KG1 (cell line): ENCODE data around the gene STOM.

Source experiments
- DNase-seq: peaks from one replicate; lab custom pipeline; 2025; lab: John Stamatoyannopoulos, UW

The STOM gene

DNA sequence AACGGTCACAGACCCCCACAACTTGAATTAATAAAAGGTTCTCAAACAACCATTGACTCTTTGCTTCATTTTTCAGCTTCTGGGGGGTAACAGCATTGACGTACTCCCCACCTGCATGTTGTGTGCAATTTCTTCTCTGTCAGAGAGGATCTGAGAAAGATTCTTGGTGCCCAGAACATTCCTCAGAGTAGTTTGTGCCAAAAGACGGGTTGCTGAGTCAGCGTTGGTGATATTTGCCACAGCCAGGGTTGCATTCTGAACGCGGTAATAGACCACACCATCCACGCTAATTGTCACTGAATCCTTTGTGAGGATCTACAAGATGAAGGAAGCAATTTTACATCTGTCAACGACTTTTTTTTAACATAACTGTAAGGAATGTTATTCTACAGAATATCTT, 21.0 kb downstream of the STOM start:
- no peak for DNase-seq

GRCh38 chr9:121348221-121348620, 21.8 kb downstream of the STOM start:
- DNase-seq = no peak

- no peak for DNase-seq
These were observed 25.0 kb downstream of the STOM start for GRCh38 chr9:121345070-121345469.

- no peak for DNase-seq
These were observed 25.9 kb downstream of the STOM start for GRCh38 chr9:121344184-121344583.

DNA sequence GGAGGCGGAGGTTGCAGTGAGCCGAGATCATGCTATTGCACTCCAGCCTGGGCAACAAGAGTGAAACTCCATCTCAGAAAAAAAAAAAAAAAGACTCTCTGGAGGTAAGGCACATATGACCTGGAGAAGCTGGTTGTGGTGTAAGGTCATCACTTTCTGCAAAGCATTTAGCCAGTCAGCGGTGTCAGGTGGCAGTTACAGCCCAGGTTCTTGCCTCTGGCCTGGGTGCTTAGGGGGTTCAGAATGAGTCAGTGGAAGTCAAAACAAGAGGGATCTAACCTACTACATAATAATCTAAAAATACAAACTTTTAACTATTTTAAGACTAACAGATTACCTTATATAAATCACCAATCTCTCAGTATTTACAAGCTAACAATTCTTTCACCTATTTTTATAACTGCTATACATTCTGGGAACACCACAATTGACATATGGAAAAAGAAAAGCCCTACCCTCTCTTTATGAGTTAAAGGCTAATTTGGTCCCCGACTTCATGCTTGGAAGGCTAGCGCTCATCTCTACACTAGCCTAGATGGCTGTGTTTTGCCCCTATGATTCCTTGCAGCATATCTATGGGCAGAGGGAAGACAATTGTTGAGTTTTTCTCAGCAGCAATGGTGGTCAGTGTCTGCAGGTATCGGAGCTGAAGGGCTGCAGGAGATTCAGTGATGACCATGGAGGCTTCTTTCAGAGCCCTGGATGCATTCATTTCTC, 29.2 kb downstream of the STOM start:
- DNase-seq = no peak

DNA sequence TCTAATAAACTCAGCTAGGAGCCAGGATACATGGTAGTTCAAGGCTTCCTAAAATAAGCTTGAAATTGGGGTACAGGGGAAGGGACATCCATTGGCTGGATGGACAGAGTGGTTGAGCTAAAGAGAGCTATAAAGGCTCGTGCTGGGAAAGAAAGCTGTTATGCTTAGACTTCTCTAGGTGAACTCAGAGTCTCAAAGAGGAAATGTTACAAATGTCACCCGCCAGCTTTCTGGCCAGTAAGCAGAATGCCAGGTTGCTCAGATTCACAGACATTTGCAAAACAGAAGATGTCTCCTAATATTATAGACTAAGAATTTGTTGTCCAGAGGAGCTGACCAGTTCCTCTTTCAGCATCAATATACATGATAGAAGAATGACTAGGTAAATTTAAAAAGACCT, 30.6 kb downstream of the STOM start:
- no peak for DNase-seq

- no peak for DNase-seq
These were observed 33.4 kb downstream of the STOM start for GRCh38 chr9:121336665-121337064.

DNA sequence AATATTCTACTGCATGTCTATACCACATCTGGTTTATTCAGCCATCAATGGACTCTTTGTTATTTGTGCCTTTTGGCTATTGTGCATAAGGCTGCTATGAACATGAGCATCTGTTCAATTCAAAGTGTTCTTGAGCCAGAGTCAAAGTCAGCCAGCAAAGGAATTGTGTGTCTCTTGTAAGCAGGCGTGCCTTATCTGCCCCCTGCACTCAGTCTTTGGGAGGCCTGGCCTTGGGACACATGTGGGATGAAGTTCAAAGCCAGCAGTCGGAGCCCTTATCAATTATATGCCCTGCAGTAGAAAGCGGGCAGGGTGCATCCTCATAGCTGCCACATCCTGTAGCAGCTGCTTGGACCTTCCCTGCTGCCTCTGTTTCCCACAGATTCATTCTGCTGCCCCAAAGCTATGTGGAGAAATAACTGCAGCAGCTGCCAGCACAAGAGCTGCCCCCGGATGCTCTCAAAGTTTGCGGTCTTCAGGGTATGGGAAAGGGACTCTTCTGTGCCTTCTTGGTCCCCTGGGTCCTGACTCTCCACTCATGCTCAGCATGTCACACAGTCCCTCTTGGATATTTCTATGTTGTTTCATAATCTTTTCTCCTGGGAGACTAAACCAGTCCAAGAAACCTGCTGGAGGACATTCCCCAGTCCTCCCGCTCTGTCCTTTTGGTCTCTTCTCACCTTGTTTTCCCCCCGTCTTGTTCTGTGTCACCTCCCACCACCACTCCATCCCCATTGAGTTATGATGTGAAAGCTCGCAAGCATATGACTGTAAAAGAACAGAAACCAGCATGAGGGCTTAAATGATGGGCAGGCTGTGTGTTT, 35.9 kb downstream of the STOM start:
- no peak for DNase-seq

DNA sequence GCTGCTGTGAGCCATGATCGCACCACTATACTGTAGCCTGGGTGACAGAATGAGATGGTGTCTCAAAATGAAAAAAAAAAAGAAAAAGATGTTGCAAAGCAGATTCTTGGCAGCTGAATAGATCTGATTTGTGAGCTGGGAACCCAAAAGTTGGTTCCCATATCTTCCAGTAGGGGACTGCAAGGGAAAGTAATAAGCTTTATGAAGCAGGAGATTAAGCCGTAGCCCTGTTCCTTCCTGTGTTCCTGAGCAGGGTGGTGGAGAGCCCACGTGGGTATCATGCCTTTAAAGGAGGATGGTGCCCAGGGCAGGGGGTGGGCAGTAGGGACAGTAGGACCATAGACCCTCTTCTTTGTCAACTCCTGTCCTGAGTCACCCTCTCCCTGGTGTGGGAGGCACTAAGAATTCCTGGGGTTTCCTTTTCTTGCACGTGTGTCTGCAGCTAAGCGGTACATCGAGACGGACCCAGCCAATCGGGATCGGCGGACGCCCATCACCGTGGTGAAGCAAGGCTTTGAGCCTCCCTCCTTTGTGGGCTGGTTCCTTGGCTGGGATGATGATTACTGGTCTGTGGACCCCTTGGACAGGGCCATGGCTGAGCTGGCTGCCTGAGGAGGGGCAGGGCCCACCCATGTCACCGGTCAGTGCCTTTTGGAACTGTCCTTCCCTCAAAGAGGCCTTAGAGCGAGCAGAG, 37.9 kb downstream of the STOM start:
- no peak for DNase-seq

GRCh38 chr9:121331549-121331948, 38.5 kb downstream of the STOM start:
- no peak for DNase-seq

DNA sequence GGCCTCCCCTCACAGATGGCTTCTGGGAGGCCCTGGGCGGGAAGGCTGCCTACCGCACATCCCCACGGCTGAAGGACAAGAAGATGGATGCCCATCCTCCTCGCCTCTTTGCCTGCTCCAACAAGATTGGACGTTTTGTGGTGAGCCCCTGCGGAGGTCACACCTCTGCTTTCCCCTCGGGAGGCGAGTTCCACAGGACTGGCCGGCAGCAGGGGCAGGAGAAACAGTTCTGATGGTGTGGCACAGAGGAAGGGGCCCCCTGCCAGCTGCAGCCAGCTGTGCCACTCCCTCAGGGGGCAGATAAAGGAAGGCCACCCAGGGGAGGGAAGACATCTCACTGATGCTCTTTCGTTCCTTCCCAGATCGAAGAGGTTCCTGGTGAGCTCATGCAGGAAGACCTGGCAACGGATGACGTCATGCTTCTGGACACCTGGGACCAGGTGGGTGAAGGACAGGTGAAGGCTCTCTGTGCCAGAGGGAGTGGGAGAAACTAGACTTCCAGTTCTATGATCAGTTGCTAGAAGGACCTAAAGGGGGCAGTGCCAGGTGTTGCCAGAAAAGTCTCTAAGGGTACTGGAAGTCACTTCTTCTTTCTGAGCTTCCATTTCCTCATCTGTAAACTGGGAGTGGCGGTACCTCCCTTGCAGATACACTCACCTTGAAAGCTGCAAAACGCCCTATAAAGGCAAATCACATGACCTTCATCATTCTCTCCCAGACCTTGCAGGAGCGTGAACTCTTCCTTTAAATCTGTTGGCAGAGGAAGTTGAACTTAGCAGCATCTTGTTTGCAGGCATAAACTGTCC, 41.0 kb downstream of the STOM start:
- DNase-seq = no peak

DNA sequence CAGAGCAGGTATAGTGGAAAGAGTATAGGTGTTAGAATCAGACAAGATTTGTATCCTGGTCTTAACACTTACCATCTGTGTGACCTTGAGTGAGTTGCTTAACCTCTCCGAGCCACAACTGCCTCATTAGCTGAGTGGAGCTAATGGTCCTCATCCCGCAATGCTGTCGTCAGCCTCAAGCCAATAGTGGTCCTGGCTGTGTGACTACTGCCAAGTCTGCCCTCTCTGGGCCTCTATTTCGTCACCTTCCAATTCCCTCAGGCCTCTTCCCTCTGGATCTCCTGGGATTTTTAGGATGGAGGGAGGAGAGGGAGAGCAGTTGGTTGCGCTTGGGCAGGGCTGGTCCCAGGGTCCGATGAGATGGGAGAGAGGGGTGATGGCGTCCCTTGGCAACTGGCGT, 41.6 kb downstream of the STOM start:
- DNase-seq = no peak

GRCh38 chr9:121326901-121327613, 43.0 kb downstream of the STOM start:
- no peak for DNase-seq

DNA sequence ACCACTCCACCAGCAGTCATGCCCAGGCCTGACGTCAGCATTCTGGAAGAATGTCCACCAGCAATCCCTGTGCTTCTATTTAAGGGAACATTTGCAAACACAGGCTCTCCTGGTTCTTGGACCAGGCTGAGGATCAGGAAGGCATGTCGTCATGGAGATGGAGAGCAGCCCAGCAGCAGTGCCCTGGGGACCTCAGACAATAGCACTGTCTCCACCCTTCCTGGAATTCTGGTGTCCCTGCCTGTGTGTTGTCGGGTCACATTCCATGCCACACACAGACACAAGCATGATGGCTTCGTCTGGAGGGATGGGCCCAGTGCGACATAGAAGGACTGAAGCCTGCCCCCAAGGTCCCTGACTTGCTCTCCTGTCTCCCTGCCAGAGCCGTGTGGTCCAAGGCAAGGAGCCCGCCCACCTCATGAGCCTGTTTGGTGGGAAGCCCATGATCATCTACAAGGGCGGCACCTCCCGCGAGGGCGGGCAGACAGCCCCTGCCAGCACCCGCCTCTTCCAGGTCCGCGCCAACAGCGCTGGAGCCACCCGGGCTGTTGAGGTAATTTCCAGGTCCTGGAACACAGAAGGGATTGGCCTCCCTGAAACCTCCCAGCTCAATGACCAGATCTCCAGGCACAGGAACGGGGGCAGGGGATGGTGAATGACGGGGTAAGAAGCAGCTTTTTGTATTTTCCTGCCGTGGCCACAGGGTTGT, 43.8 kb downstream of the STOM start:
- DNase-seq = no peak

DNA sequence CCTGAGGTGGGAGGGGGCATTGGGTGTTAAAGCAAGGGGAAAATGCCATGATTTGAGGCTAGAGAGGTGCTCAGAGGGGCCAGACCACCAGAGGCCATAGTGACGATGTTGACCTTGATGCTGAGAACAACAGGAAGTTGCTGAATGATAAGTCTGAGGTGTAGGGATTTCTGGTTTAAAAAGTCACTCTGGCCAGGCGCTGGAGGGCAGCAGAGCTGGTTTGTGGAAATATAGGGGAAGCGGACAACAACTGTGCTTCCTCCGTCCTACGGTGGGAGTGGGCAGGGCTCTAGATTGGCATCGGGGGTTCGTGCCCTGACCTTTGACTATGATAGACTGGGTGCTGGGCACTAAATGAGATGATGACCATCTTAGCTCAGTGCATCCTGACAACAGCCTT, 44.7 kb downstream of the STOM start:
- DNase-seq = no peak

DNA sequence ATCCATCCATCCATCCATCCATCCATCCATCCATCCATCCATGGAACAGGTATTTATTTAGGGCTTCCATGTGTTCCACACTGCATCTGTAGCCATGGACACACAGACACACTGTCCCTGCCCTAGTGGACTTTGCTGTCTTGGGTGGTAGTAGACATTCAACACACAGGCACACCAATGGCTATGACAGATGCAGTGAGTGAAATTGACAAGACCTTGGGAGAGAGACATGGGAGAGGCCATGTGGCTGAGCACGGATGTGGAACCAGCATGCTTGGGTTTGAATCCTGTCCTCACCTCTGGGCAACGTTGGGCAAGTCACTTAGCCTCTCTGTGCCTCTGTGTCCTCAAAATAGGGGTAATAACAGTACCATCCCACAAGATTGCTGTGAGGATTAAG, 45.3 kb downstream of the STOM start:
- no peak for DNase-seq

DNA sequence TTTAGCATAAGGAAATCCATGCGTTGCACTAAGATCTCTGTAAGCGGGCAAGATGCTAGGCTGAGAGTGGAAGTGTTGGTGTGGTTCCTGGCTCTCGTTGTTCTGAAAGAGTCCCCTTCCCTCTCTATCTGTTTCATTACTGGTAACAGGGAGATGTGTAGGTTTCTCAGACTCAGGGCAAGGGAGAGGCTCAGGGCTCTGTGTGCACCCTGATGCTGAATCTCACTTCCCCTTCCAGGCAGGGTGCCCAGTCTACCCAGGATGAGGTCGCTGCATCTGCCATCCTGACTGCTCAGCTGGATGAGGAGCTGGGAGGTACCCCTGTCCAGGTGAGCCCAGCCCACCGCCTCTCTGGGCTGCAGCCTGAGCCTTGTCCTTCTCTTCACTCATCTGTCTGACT, 45.7 kb downstream of the STOM start:
- DNase-seq = no peak

DNA sequence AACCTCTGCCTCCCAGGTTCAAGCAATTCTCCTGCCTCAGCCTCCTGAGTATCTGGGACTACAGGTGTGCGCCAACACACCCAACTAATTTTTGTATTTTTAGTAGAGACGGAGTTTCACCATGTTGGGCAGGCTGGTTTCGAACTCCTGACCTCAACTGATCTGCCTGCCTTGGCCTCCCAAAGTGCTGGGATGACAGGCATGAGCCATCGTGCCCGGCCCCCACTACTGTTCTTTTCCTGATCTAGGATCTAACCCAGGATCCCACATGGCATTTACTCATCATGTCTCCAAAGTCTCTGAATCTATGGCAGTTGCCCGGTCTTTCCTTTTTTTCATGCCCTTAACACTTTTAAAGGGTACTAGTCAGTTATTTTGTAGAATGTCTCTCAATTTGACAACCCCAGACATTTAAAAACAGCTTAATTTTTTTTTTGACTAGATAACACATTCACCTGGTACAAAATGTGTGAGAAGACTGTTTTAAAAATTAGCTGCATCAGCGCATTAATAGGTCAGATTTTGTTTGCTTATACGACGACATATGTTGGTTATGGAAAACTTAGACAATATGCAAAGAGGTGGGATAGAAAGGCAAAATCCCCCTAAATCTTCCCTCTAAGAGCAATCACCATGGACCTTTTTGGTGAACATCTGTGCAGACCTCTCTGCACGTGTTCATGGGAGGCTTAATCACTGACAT, 46.5 kb downstream of the STOM start:
- no peak for DNase-seq

GRCh38 chr9:121322737-121323448, 47.2 kb downstream of the STOM start:
- DNase-seq = no peak
